ENCODE results near the gene CMTM4.

The CMTM4 gene

GRCh38 chr16:66696669-66697630 is at the start of gene CMTM4:
CMTM4 (minus strand) TSS chr16:66696743; CDS start chr16:66696525, 218 bp downstream.
- DNase-seq = peak; percentile 89

GRCh38 chr16:66746048-66746447 is 49.5 kb upstream of the CMTM4 start:
- DNase-seq = no peak

- no peak for DNase-seq
Measured at GRCh38 chr16:66741950-66742808, 45.6 kb upstream of the CMTM4 start.

- DNase-seq = no peak
Measured at GRCh38 chr16:66741169-66741900, 44.8 kb upstream of the CMTM4 start.

- DNase-seq = no peak
Measured at GRCh38 chr16:66740533-66740932, 44.0 kb upstream of the CMTM4 start.

GRCh38 chr16:66740010-66740409 is 43.5 kb upstream of the CMTM4 start:
- DNase-seq = peak; percentile 62

- DNase-seq = no peak
Measured at GRCh38 chr16:66735891-66736290, 39.3 kb upstream of the CMTM4 start.

GRCh38 chr16:66731101-66731500 is 34.6 kb upstream of the CMTM4 start:
- DNase-seq = no peak

- no peak for DNase-seq
Measured at GRCh38 chr16:66728804-66729203, 32.3 kb upstream of the CMTM4 start.

- peak; percentile 67 for DNase-seq
Measured at GRCh38 chr16:66728117-66728787, 31.7 kb upstream of the CMTM4 start.

- no peak for DNase-seq
Measured at GRCh38 chr16:66720766-66721165, 24.2 kb upstream of the CMTM4 start.

GRCh38 chr16:66719246-66719645 is 22.7 kb upstream of the CMTM4 start:
- DNase-seq = no peak

GRCh38 chr16:66717776-66718175 is 21.2 kb upstream of the CMTM4 start:
- DNase-seq = no peak

- peak; percentile 70 for DNase-seq
Measured at GRCh38 chr16:66717112-66717675, 20.7 kb upstream of the CMTM4 start.

GRCh38 chr16:66714654-66715307 is 18.2 kb upstream of the CMTM4 start:
- DNase-seq = peak; percentile 5

GRCh38 chr16:66714062-66714461 is 17.5 kb upstream of the CMTM4 start:
- no peak for DNase-seq

GRCh38 chr16:66713076-66713475 is 16.5 kb upstream of the CMTM4 start:
- no peak for DNase-seq

- no peak for DNase-seq
Measured at GRCh38 chr16:66712512-66712911, 16.0 kb upstream of the CMTM4 start.

- DNase-seq = no peak
Measured at GRCh38 chr16:66711581-66711980, 15.0 kb upstream of the CMTM4 start.

GRCh38 chr16:66706506-66706880 is 9.9 kb upstream of the CMTM4 start:
- no peak for DNase-seq

GRCh38 chr16:66705790-66706505 is 9.4 kb upstream of the CMTM4 start:
- no peak for DNase-seq

All from NCI-H82 (cell line).